Kidney (tissue), 14 donors: ENCODE results near the gene SERPINH1. TPM values are rescaled to one million over a fixed set of nuclear protein-coding genes. Genes with fewer than 3 reads are reported as not detected.

Experiments used
- DNase-seq, 5 donors: peaks; one replicate each; pipeline ENCODE4 v3.0.0-alpha.2; 2013 to 2020
- FAIRE-seq: peaks from 2 replicates; lab custom pipeline; 2012; peaks lifted over from hg19 to GRCh38; lab: Jason Lieb, UNC
- H3K27ac ChIP-seq, 2 donors: one replicate each; pipeline ENCODE4 v1.7.0; 2013; ENCODE audit warnings: low read depth in 2 of 2, low read length in 2 of 2, inconsistent platforms in 1 of 2
- H3K27me3 ChIP-seq: one replicate; pipeline ENCODE4 v1.7.1; 2013; ENCODE audit warnings: low read length, inconsistent platforms; ENCODE audit not compliant: control insufficient read depth, insufficient read depth
- H3K36me3 ChIP-seq, 3 donors: one replicate each; pipeline versions ENCODE4 v1.7.0 to v1.7.1; 2013; ENCODE audit warnings: low read length in 3 of 3, control low read depth in 1 of 3, inconsistent platforms in 1 of 3; ENCODE audit not compliant: insufficient read depth in 3 of 3, control insufficient read depth in 2 of 3
- H3K4me1 ChIP-seq, 3 donors: one replicate each; pipeline versions ENCODE4 v1.7.0 to v1.7.1; 2013; ENCODE audit warnings: low read length in 3 of 3, inconsistent platforms in 1 of 3, low read depth in 1 of 3; ENCODE audit not compliant: control insufficient read depth in 2 of 3, insufficient read depth in 2 of 3
- H3K4me3 ChIP-seq, 3 donors: one replicate each; pipeline versions ENCODE4 v1.7.0 to v1.8.1; 2013; ENCODE audit warnings: low read length in 3 of 3, control low read depth in 1 of 3, inconsistent platforms in 1 of 3
- H3K9ac ChIP-seq, 3 donors: one replicate each; pipeline versions ENCODE4 v1.7.0 to v1.7.1; 2013; ENCODE audit warnings: low read length in 3 of 3, control low read depth in 1 of 3, inconsistent platforms in 1 of 3
- H3K9me3 ChIP-seq, 3 donors: one replicate each; pipeline versions ENCODE4 v1.7.0 to v1.7.1; 2013; ENCODE audit warnings: low read length in 3 of 3, control low read depth in 1 of 3, inconsistent platforms in 1 of 3; ENCODE audit not compliant: control insufficient read depth in 2 of 3, insufficient read depth in 1 of 3
- intact Hi-C: fragments of 100-400 bp; cut with DNase I; formaldehyde crosslinking; loops from one replicate; pipeline ENCODE4 v1.11.1; 2022
- polyA plus RNA-seq: library from polyadenylated mRNA; stranded (reverse); fragments of 350-450 nt; fragmentation: Illumina TruSeq; extraction: RNeasy Lipid Tissue Mini Kit (QIAGEN cat#74804); gene quantifications from one replicate; pipeline ENCODE4 v1.2.3, GENCODE V29; 2014; ENCODE audit warnings: low read depth, low replicate concordance; ENCODE audit not compliant: insufficient read depth
- total RNA-seq: library from RNA; stranded (reverse); fragmentation: NEBNext Ultra II Directional; extraction: Animal tissue kit (Norgen Biotek cat#: 25700); gene quantifications from one replicate; pipeline ENCODE4 v1.2.1, GENCODE V29; 2021
- TF ChIP-seq, protein P1 (sequence below): IDR thresholded peaks from 3 replicates; pipeline ENCODE4 v1.5.1; 2012; ENCODE audit warnings: mild to moderate bottlenecking, moderate library complexity, borderline replicate concordance; ENCODE audit not compliant: insufficient read depth; ENCODE audit errors: extremely low read depth
- donor health status: control.
- donor health status: control.
- donor health status: control.
- donor health status: control.
- donor health status: control.
- donor health status: DM: yes; HTN: yes; CAD: no.
- donor health status: Normal renal cell carcinoma (clear cell type).

SERPINH1 gene
- total and polyA plus RNA-seq, 2 donors from 2014 or later, result 81.1 to 104 TPM

DNA sequence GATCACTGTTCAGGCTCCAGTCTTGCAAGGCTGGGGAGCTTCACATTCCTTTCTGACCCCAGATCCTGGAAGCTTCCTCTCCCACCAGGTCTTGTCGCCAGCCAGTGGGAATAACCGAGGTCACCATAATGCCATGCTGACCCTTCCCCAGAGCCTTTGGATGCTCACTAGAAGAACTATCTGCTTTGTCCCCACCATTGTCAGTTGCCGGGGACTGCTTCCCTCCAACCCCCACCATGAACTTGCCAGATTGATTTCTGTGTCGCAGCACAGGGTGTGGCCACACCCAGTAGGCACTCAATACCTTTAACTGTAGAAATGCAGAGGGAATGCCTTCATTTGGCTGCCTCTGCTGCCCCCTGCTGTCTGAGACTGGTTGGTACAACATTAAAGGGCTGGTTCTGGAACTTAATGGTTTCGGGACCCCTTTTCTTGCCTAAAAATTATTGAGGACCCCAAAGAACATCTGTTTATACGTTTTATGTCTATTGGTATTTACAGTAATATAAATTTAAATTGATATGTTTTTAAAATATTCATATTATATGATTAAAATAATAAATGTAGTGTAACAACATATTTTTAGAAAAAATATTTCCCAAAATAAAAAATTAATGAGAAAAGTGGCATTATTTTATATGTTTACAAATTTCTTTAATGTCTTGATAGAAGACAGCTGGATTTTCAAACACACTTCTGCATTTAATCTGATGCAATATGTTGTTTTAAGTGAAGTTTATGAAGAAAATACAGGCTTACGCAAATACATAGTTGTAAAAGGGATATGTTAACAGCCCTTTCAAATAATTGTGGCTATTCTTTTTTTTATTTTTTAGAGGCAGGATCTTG, 29.6 kb upstream of the SERPINH1 start:
- H3K36me3 ChIP-seq, result no peaks in the 10 kb centered on the region
- no peak overlapping the region for H3K27ac ChIP-seq
- H3K9ac ChIP-seq, result no peak overlapping the region
- FAIRE-seq, result peak; percentile 57
- intact Hi-C loops, result loop anchor here (2.0 kb wide), 1 partner anchor 88 kb away; no protein-coding TSS in a partner anchor
- H3K9me3 ChIP-seq, result no peaks in the 10 kb centered on the region
- no peak overlapping the region for H3K4me3 ChIP-seq
- H3K4me1 ChIP-seq, result no peaks in the 10 kb centered on the region
- peak in 4 of 5 donors; percentile 77 to 86 (median 82) for DNase-seq
- H3K27me3 ChIP-seq, result no peaks in the 10 kb centered on the region
- TF ChIP-seq, protein P1, sequence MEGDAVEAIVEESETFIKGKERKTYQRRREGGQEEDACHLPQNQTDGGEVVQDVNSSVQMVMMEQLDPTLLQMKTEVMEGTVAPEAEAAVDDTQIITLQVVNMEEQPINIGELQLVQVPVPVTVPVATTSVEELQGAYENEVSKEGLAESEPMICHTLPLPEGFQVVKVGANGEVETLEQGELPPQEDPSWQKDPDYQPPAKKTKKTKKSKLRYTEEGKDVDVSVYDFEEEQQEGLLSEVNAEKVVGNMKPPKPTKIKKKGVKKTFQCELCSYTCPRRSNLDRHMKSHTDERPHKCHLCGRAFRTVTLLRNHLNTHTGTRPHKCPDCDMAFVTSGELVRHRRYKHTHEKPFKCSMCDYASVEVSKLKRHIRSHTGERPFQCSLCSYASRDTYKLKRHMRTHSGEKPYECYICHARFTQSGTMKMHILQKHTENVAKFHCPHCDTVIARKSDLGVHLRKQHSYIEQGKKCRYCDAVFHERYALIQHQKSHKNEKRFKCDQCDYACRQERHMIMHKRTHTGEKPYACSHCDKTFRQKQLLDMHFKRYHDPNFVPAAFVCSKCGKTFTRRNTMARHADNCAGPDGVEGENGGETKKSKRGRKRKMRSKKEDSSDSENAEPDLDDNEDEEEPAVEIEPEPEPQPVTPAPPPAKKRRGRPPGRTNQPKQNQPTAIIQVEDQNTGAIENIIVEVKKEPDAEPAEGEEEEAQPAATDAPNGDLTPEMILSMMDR, result peak; percentile 95

DNA sequence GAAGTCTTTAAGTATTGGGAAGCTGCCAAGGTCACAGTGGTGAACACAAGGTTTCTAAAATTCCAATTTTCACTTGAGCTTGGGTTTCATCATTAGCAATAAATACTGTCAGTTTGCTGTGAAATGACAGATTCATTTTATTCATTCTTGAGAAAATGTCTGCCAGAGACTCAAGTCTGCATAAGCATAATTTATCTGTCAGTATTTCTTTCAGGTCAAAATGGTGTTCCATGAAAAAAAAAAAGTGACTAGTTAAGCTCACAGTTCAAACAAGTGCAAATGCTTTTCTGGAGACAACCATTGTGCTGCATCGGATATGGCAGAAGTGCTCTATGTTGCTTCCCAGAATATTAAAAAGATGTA, 28.2 kb upstream of the SERPINH1 start:
- intact Hi-C loops, result loop anchor here (2.0 kb wide), 1 partner anchor 89 kb away; no protein-coding TSS in a partner anchor
- TF ChIP-seq, protein P1, result no peak
- H3K9ac ChIP-seq, result no peak overlapping the region
- no peaks in the 10 kb centered on the region for H3K9me3 ChIP-seq
- no peak for DNase-seq
- no peak overlapping the region for H3K27ac ChIP-seq
- no peak overlapping the region for H3K4me3 ChIP-seq
- no peaks in the 10 kb centered on the region for H3K4me1 ChIP-seq
- H3K36me3 ChIP-seq, result no peaks in the 10 kb centered on the region
- FAIRE-seq, result no peak
- H3K27me3 ChIP-seq, result no peaks in the 10 kb centered on the region

DNA sequence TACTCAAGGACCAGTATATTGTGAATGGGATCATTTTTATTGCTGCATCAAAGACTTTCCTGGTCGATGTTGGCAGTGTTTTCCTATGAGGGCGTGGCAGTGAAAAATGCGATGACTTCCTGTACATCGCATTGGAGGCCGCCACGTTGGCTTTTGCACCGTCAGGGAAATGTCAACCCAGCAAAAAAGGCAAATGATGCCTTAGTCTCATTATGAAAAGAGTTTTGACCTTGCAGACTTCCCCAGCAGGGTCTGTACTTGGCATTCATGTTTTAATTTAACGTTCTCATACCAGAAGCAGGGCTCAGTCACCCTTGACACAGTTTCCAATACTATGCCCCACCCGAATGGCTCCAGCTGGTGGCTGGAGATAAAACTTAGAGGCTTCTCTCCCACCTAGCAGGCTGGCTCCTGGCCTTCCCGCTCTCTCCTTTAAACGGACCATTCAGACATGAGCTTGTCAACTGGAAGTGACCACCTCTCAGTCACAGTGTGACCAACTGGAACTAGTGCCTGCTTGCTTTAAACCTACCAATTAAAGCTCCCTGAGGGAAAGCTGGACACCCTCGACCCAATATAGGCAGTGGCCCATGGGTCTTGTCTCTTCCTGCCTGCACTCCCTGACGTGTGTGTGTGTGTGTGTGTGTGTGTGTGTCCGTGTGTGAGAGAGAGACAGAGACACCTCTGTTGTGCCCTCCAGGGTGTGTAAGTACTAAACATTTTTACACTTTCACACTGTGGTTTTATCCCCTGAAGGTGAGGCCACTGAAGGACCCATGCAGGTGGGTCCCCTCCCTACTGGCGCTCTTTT, 27.6 kb upstream of the SERPINH1 start:
- Histone ChIP-seq H3K27ac (no peak overlapping the region), H3K4me3 (no peak overlapping the region), H3K9ac (no peak overlapping the region), H3K9me3 (no peaks in the 10 kb centered on the region), H3K4me1 (no peaks in the 10 kb centered on the region), H3K27me3 (no peaks in the 10 kb centered on the region), H3K36me3 (no peaks in the 10 kb centered on the region)
- intact Hi-C loops, result no loop called here
- FAIRE-seq (no peak), DNase-seq (peak in 2 of 5 donors; percentile 43 to 44)
- TF ChIP-seq, protein P1, result no peak
